GM12801 (cell line): Measurements from ENCODE around the gene NIPSNAP3A.

Source experiments
- TF ChIP-seq, protein P1 (sequence below): IDR thresholded peaks from one replicate; pipeline ENCODE4 v1.5.1; 2011; ENCODE audit warnings: control low read depth; ENCODE audit not compliant: insufficient read length; ENCODE audit errors: extremely low read depth

The NIPSNAP3A gene

DNA sequence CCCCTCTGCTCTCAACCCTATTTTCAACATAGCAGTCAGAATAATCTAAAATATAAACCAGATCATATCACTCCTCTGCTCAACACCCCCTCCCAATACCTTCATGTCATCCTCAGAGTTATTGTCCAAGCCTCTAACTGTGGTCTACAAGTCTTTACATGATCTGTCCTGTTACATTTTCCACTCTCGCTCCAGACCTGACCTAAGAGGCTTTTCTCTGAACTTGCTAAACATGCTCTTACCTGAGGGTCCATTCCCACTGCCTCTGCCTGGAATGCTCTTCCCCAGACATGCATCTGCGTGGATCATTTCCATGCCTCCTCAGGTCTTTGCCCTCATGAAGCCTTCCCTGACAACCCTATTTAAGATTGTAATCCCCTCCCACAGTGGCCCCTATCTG lies 28.5 kb downstream of the NIPSNAP3A start:
- TF ChIP-seq, protein P1, sequence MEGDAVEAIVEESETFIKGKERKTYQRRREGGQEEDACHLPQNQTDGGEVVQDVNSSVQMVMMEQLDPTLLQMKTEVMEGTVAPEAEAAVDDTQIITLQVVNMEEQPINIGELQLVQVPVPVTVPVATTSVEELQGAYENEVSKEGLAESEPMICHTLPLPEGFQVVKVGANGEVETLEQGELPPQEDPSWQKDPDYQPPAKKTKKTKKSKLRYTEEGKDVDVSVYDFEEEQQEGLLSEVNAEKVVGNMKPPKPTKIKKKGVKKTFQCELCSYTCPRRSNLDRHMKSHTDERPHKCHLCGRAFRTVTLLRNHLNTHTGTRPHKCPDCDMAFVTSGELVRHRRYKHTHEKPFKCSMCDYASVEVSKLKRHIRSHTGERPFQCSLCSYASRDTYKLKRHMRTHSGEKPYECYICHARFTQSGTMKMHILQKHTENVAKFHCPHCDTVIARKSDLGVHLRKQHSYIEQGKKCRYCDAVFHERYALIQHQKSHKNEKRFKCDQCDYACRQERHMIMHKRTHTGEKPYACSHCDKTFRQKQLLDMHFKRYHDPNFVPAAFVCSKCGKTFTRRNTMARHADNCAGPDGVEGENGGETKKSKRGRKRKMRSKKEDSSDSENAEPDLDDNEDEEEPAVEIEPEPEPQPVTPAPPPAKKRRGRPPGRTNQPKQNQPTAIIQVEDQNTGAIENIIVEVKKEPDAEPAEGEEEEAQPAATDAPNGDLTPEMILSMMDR = no peak

GRCh38 chr9:104776797-104777196 lies 29.3 kb downstream of the NIPSNAP3A start:
- TF ChIP-seq, protein P1 = no peak

DNA sequence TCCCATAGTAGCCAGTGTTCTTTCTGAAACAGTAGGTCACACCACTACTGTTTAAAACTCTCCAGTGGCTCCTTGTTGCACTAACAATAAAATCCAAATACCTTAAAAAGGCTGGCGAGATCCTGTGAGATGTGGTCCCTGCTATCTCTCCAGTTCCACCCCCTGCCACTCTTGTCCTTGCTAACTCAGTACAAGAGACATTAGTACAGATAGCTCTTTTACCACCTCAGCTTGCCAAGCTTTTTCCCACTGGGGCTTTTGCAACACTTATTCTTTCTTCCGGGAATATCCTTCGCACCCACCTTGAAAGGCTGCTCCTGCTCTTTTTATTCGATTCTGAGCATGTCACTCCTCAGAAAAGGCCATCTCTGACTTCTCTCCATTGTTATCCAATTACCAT lies 31.3 kb downstream of the NIPSNAP3A start:
- TF ChIP-seq, protein P1 = no peak

DNA sequence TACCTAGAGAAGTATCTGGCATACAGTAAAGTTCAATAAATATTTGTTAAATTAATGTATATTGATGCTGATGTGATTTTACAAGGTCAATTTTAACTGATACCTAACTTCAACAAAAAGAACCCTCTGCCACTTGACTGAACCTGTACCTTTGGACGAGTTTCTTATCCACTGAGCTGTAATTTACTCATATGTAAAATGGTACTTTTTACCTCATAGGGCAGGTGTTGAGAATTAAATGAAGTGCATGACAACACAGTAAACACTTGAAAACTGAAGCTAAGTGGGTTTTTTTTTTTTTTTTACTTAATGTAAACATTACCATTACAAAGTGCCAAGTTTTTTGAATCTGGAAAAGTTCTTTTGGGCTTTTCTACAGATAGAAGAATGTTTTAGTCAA lies 31.9 kb downstream of the NIPSNAP3A start:
- TF ChIP-seq, protein P1 = no peak

DNA sequence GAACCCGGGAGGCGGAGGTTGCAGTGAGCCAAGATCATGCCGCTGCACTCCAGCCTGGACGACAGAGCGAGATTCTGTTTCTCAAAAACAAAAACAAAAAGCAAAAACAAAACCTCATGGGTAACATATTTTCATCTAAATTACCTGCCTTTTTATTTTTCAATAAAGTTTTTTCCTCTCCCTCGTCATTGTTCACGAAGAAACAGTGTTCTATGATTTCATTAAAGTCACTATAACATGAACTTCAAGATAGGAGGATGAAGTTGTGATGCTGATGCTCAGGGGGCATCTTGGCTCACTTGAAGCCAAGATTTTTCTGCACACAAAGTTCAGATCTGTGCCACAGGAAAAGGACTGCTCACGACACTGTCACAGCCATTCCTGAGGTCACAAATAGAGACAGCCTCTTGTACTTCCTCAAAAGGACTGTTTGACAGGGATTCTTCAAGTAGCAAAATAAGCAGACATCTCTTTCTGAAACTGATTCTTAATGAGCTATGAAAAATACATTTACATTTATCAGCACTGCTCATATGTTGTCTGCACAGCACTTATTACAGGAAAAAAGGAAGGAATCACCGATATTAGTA lies 32.6 kb downstream of the NIPSNAP3A start:
- TF ChIP-seq, protein P1 = no peak

GRCh38 chr9:104780796-104781395 lies 33.4 kb downstream of the NIPSNAP3A start:
- TF ChIP-seq, protein P1 = no peak

DNA sequence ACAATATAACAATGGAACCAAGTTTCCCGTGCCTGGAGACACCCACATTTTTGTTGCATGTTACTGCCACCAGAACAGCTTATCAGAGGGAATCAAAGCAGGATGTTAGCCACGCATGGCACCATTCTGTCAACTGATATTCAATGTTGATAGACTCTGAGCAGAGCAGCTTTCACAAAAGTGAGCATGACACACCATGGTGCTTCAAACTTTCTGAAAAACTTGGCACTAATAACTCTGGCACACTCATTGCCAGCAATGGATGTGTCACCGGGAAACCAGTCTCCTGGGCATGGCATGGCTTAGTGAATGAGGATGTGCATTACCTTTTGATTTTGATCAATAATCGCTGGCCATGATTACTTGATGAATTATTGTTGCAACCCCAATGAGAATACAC lies 36.1 kb downstream of the NIPSNAP3A start:
- TF ChIP-seq, protein P1 = no peak
